PC-3 (cell line): Measurements from ENCODE around the gene PTPRD.

Experiments
- EZH2 ChIP-seq: fragments of 300-600 bp; sonication (generic); IDR thresholded peaks from one replicate; pipeline ENCODE4 v1.6.1; 2017; ENCODE audit warnings: antibody characterized with exemption, mild to moderate bottlenecking, low read length; ENCODE audit not compliant: unreplicated experiment
- EZH2phosphoT487 ChIP-seq: fragments of 300-600 bp; sonication (generic); IDR thresholded peaks from 2 replicates; pipeline ENCODE4 v1.6.1; 2018; ENCODE audit warnings: mild to moderate bottlenecking, antibody characterized with exemption, low read length, borderline replicate concordance
- TF ChIP-seq, protein P1 (sequence below): fragments of 300-600 bp; sonication (generic); conservative IDR thresholded peaks from 2 replicates; pipeline ENCODE4 v1.5.1; 2017; ENCODE audit warnings: antibody characterized with exemption, low read depth, mild to moderate bottlenecking, low read length

GRCh38 chr9:10613419-10613818 lies 617 bp upstream of the PTPRD start:
- TF ChIP-seq, protein P1, sequence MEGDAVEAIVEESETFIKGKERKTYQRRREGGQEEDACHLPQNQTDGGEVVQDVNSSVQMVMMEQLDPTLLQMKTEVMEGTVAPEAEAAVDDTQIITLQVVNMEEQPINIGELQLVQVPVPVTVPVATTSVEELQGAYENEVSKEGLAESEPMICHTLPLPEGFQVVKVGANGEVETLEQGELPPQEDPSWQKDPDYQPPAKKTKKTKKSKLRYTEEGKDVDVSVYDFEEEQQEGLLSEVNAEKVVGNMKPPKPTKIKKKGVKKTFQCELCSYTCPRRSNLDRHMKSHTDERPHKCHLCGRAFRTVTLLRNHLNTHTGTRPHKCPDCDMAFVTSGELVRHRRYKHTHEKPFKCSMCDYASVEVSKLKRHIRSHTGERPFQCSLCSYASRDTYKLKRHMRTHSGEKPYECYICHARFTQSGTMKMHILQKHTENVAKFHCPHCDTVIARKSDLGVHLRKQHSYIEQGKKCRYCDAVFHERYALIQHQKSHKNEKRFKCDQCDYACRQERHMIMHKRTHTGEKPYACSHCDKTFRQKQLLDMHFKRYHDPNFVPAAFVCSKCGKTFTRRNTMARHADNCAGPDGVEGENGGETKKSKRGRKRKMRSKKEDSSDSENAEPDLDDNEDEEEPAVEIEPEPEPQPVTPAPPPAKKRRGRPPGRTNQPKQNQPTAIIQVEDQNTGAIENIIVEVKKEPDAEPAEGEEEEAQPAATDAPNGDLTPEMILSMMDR = no peak
- TF ChIP-seq EZH2 (no peak), EZH2phosphoT487 (no peak)
